ENCODE results near the gene TAS2R40. TPM values are rescaled to one million over a fixed set of nuclear protein-coding genes. Genes with fewer than 3 reads are reported as not detected.

Gene TAS2R40
- total RNA-seq, 1 donor from 2014 or later: not detected

- DNase-seq (ENCODE audit: extremely low read depth, low read depth, low spot score): no peak
Measured at GRCh38 chr7:143222782-143223181, 945 bp downstream of the TAS2R40 start.

GRCh38 chr7:143223784-143224183 lies 1.9 kb downstream of the TAS2R40 start:
- no peak for DNase-seq (ENCODE audit: extremely low read depth, low read depth, low spot score)

DNA sequence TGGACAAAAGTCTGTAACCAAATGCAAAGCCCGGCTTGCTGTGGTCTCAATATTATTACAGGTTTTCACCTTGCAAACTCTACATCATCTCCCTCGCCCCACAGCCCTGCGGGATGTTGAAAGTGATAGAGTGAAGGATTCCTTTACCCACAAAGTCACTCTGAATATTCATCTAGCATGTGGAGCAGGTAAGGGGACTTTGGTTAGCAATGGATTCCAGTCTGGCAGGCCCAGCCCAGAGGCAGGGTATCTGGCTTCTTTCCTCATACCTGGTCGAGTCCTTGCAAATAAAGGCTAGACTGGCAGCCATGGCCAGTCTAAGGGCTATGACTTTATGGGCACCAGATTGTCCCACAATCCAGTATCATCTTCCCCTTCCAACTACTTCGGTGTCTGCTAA lies 3.2 kb downstream of the TAS2R40 start:
- no peak for DNase-seq (ENCODE audit: extremely low read depth, low read depth, low spot score)

GRCh38 chr7:143227806-143228205 lies 6.0 kb downstream of the TAS2R40 start:
- DNase-seq (ENCODE audit: extremely low read depth, low read depth, low spot score): no peak

DNA sequence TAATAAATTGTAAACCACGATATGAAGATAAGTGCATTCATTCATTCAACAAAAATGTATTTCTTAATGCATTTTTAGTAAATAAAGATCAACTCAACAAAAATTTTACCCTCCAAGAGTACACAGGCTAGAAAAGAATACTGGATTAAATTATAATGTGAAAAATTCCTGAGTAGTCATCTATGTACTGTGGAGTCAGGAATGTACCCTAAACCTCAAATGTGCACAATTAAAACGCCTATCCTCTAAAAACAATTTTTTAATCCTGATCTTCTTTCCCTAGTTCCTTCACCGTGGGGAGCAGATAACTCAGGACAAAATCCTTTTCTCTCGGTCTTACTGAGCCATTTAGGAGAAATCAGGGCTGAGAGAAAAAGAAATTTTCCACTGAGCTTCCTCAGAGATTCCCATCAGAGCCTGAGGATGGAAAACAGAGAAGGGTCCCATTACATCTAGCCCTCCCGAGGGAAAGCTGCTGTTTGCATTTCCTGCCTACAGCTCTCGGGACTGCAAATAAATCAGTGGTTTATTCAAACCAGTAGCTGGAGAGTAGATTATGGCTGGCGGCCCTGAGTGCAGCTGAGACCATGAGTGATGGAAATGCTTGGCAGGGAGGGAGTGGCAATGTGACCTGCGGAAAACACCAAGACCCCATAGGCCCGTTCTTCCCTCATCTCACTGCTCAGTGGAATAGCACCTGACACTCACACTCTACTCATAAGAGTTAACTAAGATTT lies 7.4 kb downstream of the TAS2R40 start:
- no peak for DNase-seq (ENCODE audit: extremely low read depth, low read depth, low spot score)

GRCh38 chr7:143230602-143231457 lies 9.0 kb downstream of the TAS2R40 start:
- no peak for DNase-seq (ENCODE audit: extremely low read depth, low read depth, low spot score)

DNA sequence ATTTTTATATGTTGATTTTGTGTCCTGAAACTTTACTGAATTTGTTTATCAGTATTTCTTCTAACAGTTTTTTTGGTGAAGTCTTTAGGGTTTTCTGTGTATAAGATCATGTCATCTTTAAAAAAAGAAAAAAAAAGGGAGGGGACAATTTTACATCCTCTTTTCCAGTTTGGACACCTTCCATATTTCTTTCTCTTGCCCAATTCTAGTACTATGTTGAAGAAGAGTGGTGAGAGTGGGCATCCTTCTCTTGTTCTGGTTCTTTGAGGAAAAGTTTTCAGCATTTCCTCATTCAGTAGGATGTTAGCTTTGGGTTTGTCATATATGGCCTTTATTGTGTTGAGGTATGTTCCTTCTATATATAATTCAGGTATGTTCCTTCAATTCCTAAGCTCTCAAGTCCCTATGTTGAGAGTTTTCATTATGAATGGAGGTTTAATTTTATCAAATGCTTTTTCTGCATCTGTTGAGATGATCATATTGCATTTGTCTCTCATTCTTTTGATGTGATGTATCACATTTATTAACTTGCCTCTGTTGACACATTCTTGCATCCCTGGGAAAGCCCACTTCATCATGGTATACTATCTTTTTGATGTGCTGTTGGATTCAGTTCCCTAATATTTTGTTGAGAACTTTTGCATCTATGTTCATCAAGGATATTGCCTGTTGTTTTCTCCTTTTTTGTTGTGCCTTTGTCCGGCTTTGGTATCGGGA lies 12.1 kb downstream of the TAS2R40 start:
- no peak for DNase-seq (ENCODE audit: extremely low read depth, low read depth, low spot score)

GRCh38 chr7:143234533-143234875 lies 12.7 kb downstream of the TAS2R40 start:
- no peak for DNase-seq (ENCODE audit: extremely low read depth, low read depth, low spot score)

DNA sequence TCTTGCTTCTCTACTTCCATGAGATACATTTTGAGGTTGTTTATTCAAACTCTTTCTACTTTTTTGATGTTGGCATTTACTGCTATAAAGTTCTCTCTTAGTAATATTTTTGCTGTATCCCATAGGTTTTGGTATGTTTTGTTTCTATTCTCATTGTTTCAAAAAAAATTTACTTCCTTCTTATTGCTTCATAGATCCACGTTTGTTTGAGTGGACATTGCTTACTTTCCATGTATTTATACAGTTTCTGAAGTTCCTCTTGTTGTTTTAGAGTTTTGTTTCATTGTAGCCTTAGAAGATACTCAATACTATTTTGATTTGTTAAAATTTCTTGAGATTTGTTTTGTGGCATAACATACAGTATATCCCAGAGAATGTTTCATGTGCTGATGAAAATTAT lies 13.7 kb downstream of the TAS2R40 start:
- no peak for DNase-seq (ENCODE audit: extremely low read depth, low read depth, low spot score)

DNA sequence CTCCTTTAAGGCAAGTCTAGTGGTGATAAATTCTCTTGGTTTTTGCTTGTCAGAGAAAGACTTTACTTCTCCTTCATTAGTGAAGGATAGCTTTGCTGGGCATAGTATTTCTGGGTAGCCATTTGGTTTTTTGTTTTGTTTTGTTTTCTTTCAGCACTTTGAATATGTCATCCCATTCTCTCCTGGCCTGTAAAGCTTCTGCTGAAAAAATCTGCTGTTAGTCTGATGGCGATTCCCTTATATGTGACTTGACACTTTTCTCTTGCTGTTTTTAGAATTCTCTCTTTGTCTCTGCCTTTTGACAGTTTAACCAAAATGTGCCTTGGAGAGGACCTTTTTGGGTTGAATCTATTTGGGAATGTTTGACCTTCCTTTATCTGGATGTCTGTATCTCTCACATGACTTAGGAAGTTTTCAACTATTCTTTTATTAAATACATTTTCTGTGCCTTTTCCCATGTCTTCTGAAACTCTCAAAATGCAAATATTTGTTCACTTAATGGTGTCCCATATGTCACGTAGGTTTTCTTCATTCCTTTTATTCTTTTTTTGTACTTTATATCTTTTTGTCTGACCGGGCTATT lies 14.7 kb downstream of the TAS2R40 start:
- DNase-seq (ENCODE audit: extremely low read depth, low read depth, low spot score): no peak

DNA sequence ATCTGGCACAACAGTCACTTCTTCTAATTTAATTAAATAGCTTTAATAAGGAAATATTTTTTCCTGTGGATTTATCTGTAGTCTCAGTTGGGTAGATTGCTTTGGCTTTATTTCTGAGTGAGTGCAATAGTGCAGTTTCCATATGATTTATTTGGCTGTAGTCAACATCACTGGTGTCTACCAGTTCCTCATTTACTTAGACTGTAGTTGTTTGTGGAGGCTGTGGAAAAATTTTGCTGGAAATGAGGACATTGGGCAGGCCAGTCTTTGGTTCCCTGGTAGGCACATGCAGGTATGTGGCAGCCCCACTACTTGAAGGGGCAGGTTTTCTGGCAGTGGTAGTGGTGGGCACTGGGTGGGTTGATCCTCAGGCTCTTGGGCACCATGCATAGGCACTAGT lies 15.5 kb downstream of the TAS2R40 start:
- DNase-seq (ENCODE audit: extremely low read depth, low read depth, low spot score): no peak

GRCh38 chr7:143238289-143238980 lies 16.6 kb downstream of the TAS2R40 start:
- DNase-seq (ENCODE audit: extremely low read depth, low read depth, low spot score): no peak

DNA sequence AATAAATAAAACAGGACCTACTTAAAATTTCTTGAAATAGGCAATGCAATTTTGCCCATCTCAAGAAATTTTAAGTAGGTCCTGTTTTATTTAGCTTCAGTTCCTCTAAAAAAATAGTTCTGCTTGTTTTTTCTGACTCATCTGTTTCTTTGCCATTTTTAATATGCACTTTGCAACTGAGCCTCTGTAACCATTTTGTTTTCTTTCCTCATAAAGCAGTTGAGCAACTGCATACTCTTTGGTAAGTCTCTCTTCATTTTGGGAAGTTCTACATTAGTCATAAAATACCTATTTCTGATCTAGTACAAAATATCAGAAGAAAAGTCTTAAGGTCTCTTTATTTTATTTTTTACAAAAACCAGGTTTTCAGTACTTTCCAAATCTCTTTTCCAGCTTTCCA lies 18.0 kb downstream of the TAS2R40 start:
- no peak for DNase-seq (ENCODE audit: extremely low read depth, low read depth, low spot score)

DNA sequence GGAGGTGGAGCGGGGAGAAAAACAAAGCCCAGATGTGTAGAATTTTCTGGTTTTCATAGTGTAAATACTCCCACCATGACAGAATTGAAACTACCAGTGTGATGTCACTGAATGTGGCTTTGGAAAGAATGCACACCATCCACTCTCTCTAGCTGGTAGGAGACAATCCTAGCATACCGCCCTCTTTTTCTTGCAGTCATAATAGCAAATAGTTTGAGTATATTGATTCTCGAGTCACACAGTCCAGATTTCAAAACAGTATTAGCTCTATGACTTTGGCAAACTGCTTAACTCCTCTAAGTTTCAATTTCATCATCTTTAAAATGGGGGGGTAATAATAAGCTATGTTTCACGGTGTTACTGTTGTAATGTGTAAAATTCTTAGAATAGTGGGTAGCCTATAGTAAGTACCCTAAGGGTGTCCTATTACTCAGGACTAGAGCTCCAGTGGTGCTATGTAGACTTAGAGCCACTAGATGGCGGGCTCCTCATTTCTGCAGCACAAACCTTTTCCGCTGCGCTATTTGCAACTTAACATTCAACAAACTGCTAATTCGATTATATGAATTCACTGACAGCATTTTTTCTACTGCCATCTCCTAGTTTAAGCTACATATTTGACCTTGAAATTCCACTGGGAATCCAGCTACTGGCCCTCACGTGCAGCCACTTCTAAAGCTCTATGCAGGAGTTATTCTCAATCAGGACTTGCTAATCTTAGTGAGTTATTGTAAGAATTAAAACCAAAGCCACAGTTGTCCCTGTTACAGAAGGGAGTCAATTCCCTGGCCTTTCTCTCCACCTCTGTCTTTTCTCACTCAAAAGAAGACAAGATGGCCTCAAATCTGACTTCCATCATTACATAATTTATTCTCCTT lies 18.7 kb downstream of the TAS2R40 start:
- DNase-seq (ENCODE audit: extremely low read depth, low read depth, low spot score): peak; percentile 61

DNA sequence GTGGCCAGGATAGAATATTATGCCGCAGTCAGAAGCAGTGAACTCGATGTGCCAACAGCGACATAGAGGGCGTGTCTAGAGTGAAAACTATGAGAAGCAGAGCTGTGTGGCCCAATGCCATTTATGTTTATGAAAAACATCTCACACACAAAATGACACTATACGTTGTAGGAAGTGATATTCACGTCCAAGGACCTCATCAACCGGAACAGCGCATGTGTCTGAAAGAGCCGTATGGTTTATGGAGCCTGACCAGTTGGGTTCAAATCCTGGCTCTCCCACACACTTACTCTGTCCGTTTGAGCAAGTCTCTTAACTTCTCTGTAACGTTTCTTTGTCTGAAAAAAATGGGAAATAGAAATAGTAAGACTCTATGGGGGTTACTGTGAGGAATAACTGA lies 20.5 kb downstream of the TAS2R40 start:
- DNase-seq (ENCODE audit: extremely low read depth, low read depth, low spot score): no peak

- no peak for DNase-seq (ENCODE audit: extremely low read depth, low read depth, low spot score)
Measured at GRCh38 chr7:143243111-143243510, 21.3 kb downstream of the TAS2R40 start.

GRCh38 chr7:143243614-143244013 lies 21.8 kb downstream of the TAS2R40 start:
- no peak for DNase-seq (ENCODE audit: extremely low read depth, low read depth, low spot score)

DNA sequence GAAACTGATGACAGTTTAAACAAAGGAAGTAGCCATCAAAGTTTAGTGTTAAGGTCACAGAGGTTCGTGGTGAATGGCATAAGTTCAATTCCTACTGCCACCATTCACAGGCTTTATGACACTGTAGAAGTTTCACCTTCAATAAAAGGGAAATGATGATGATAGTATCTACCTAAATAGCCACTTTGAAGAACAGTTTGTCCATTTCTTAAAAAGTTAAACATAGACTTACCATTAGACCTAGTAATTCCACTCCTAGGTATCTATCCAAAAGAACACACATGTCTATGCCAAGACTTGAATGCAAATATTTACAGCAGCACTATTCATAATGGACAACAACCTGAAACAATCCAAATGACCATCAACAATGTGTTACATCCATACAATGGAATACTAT lies 22.5 kb downstream of the TAS2R40 start:
- DNase-seq (ENCODE audit: extremely low read depth, low read depth, low spot score): no peak

DNA sequence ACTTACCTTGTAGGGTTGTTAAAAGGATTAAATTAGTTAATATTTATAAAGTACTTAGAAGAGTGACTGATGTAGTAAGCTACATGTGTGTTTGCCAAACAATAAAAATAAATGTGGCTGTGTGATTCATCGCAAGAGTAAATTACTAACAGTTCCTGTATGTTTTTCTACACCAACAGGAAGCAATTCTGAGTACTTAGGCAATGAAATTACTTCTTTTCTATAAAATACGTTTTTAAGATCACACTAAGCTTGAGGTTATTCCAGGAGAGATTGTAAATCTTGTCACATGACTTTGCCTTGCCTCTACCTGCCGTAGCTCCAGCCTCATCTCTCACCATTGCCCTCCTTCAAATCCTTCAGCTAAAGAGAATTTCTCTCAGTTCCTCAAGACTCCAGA lies 23.3 kb downstream of the TAS2R40 start:
- no peak for DNase-seq (ENCODE audit: extremely low read depth, low read depth, low spot score)

- no peak for DNase-seq (ENCODE audit: extremely low read depth, low read depth, low spot score)
Measured at GRCh38 chr7:143247372-143247771, 25.5 kb downstream of the TAS2R40 start.

Measured in glomerular endothelial cell (primary cell).